Lower lobe of right lung (tissue), 2 donors: ENCODE measurements around the gene UTRN. TPM values are rescaled to one million over a fixed set of nuclear protein-coding genes. Genes with fewer than 3 reads are reported as not detected.

Experiments
- ATAC-seq, 2 donors: fragments of 200-7000 bp; cut with Tn5 transposase; one replicate each; pipeline ENCODE4 v1.9.1; 2020 to 2022; ENCODE audit warnings: mild to moderate bottlenecking in 2 of 2, moderate library complexity in 2 of 2
- DNase-seq: peaks from one replicate; pipeline ENCODE4 v3.0.0-alpha.2; 2020
- H3K27ac ChIP-seq: fragments of 200-600 bp; one replicate; pipeline ENCODE4 v1.8.0; 2022
- H3K27me3 ChIP-seq: fragments of 200-600 bp; one replicate; pipeline ENCODE4 v1.8.0; 2022; ENCODE audit warnings: low read depth
- H3K36me3 ChIP-seq: fragments of 200-600 bp; one replicate; pipeline ENCODE4 v1.8.0; 2022; ENCODE audit warnings: mild to moderate bottlenecking
- H3K4me1 ChIP-seq: fragments of 200-600 bp; one replicate; pipeline ENCODE4 v1.8.0; 2022
- H3K4me3 ChIP-seq: fragments of 200-600 bp; one replicate; pipeline ENCODE4 v1.8.0; 2022; ENCODE audit warnings: mild to moderate bottlenecking
- H3K9me3 ChIP-seq: fragments of 200-600 bp; one replicate; pipeline ENCODE4 v1.8.0; 2022
- CTCF ChIP-seq: fragments of 200-600 bp; IDR thresholded peaks from one replicate; pipeline ENCODE4 v1.8.0; 2022; ENCODE audit warnings: antibody characterized with exemption, mild to moderate bottlenecking
- intact Hi-C: fragments of 100-400 bp; cut with DNase I; formaldehyde crosslinking; loops from one replicate; pipeline ENCODE4 v1.11.0; 2022
- total RNA-seq: library from RNA; stranded (reverse); fragmentation: NEBNext Ultra II Directional; extraction: Animal tissue kit (Norgen Biotek cat#: 25700); gene quantifications from one replicate; pipeline ENCODE4 v1.2.1, GENCODE V29; 2021
- donor health status: DM: no; HTN: yes; CAD: no; lungs with severe emphysema.

Gene UTRN
- total RNA-seq, 1 donor from 2014 or later: 275 TPM

- H3K4me1 ChIP-seq: peaks cover 56% of the 10 kb centered on the region
- intact Hi-C loops: no loop called here
- DNase-seq: peak; percentile 87
Observed at GRCh38 chr6:144314003-144314485, 28.9 kb downstream of the UTRN start.

GRCh38 chr6:144314562-144314961 lies 29.4 kb downstream of the UTRN start:
- no peaks in the 10 kb centered on the region for H3K9me3 ChIP-seq
- peak in 1 of 2 donors; percentile 6 for ATAC-seq
- intact Hi-C loops: no loop called here
- peaks cover 3% of the 10 kb centered on the region for H3K36me3 ChIP-seq
- no peak overlapping the region for H3K4me3 ChIP-seq
- H3K27me3 ChIP-seq: no peaks in the 10 kb centered on the region
- DNase-seq: no peak
- no peak for TF ChIP-seq CTCF
- peaks cover 61% of the 10 kb centered on the region for H3K4me1 ChIP-seq
- H3K27ac ChIP-seq: peak overlapping the region; percentile 42

More at GRCh38 chr6:144314003-144314485, 28.9 kb downstream of the UTRN start:
- Histone ChIP-seq H3K27ac (peak overlapping the region; percentile 59), H3K27me3 (no peaks in the 10 kb centered on the region), H3K4me3 (no peak overlapping the region), H3K36me3 (peaks cover 8% of the 10 kb centered on the region), H3K9me3 (no peaks in the 10 kb centered on the region)
- peak; percentile 97 to 98 for ATAC-seq
- no peak for TF ChIP-seq CTCF

GRCh38 chr6:144315226-144315980 lies 30.3 kb downstream of the UTRN start:
- DNase-seq (no peak), ATAC-seq (peak; percentile 7 to 15)
- no peak overlapping the region for H3K4me3 ChIP-seq
- H3K36me3 ChIP-seq: no peaks in the 10 kb centered on the region
- no peaks in the 10 kb centered on the region for H3K9me3 ChIP-seq
- no peak for TF ChIP-seq CTCF
- peak overlapping the region; percentile 42 for H3K27ac ChIP-seq
- intact Hi-C loops: no loop called here
- peaks cover 68% of the 10 kb centered on the region for H3K4me1 ChIP-seq
- no peaks in the 10 kb centered on the region for H3K27me3 ChIP-seq

- Histone ChIP-seq H3K4me3 (no peak overlapping the region), H3K4me1 (peaks cover 76% of the 10 kb centered on the region), H3K27me3 (no peaks in the 10 kb centered on the region), H3K36me3 (no peaks in the 10 kb centered on the region), H3K27ac (peak overlapping the region; percentile 42), H3K9me3 (no peaks in the 10 kb centered on the region)
- no peak for DNase-seq
- intact Hi-C loops: no loop called here
- no peak for TF ChIP-seq CTCF
- no peak for ATAC-seq
Observed at GRCh38 chr6:144315981-144316861, 31.1 kb downstream of the UTRN start.

- no peaks in the 10 kb centered on the region for H3K36me3 ChIP-seq
- peak overlapping the region; percentile 42 for H3K27ac ChIP-seq
- intact Hi-C loops: no loop called here
- no peak for TF ChIP-seq CTCF
- no peaks in the 10 kb centered on the region for H3K9me3 ChIP-seq
- DNase-seq: no peak
- H3K4me1 ChIP-seq: peaks cover 79% of the 10 kb centered on the region
- no peaks in the 10 kb centered on the region for H3K27me3 ChIP-seq
- ATAC-seq: no peak
- no peak overlapping the region for H3K4me3 ChIP-seq
Observed at GRCh38 chr6:144316862-144317195, 31.7 kb downstream of the UTRN start.
